ENCODE measurements around the gene SAMD8. TPM values are rescaled to one million over a fixed set of nuclear protein-coding genes. Genes with fewer than 3 reads are reported as not detected.
"Not testable (repeated sequence)": the region's sequence is repeated elsewhere in the genome, so short reads cannot be mapped to it uniquely, and the experiment has no call there.

Gene SAMD8
- total and polyA plus RNA-seq, 12 donors, result 5.7 to 48.7 (median 29.1) TPM

DNA sequence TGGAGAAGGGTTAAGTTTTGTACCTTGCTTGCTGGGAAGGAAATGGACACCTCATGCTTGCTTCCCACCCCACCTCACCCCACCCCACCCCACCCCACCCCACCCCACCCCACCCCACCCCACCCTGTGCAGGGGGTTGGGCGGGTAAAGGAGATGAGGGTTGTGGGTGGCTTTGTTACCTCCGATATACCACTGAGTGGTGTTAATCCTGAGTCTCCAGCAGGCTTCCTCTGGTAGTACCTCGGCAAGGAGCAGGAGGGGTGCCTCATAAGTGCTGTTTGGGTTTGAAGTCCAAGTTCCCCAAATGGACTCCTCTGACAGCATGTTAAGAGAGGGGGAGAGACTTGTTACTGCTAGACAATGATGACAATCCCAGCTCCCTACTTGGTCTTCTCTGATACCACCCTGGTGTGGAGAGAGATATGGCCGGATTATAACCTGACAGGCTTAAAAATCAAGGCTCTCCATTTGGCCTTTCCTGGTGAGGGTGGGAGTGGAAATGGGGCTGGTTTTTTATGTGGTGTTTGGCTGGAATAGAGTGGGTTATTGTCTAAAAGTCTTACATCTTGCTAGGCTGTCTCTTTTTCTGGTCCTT, 11.7 kb downstream of the SAMD8 start:
- intact Hi-C loops (cut with DNase I), result no loop called here
- TF ChIP-seq, protein P1, sequence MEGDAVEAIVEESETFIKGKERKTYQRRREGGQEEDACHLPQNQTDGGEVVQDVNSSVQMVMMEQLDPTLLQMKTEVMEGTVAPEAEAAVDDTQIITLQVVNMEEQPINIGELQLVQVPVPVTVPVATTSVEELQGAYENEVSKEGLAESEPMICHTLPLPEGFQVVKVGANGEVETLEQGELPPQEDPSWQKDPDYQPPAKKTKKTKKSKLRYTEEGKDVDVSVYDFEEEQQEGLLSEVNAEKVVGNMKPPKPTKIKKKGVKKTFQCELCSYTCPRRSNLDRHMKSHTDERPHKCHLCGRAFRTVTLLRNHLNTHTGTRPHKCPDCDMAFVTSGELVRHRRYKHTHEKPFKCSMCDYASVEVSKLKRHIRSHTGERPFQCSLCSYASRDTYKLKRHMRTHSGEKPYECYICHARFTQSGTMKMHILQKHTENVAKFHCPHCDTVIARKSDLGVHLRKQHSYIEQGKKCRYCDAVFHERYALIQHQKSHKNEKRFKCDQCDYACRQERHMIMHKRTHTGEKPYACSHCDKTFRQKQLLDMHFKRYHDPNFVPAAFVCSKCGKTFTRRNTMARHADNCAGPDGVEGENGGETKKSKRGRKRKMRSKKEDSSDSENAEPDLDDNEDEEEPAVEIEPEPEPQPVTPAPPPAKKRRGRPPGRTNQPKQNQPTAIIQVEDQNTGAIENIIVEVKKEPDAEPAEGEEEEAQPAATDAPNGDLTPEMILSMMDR (IDR thresholded peaks at IDR 0.05), result no peak
- TF ChIP-seq POLR2A (IDR thresholded peaks at IDR 0.05), result no peak
- WGBS, 4 donors, result 84 to 92% (median 88%) methylated on average over 4 of the region's 4 CpGs
- Histone ChIP-seq H3K4me1 (replicated peaks in 1 of 2) (peaks cover 10 to 34% of the 10 kb centered on the region in 2 donors), H3K36me3 (replicated peaks in 1 of 2) (peaks cover 0 to 8% of the 10 kb centered on the region in 2 donors), H3K27me3 (no peaks in the 10 kb centered on the region), H3K9me3 (replicated peaks in 1 of 3) (no peaks in the 10 kb centered on the region), H3K4me3 (no peak overlapping the region), H3K27ac (no peak overlapping the region)
- DNase-seq, result no peak

DNA sequence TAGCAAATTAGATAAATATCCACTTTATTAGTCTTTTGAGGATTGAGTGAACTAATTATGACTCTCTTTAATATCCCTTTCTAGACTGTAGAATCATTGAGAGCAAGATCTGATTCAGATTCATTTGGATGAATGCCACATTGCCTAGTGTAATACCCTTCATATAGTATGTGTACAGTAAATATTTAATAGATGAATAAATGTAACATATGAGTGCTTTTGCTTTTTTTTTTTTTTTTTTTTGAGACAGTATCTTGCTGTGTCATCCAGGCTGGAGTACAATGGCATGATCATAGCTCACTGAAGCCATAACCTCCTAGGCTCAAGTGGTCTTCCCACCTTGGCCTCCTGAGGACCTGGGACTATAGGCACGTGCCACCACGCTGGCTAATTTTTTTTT, 14.8 kb downstream of the SAMD8 start:
- H3K4me1 ChIP-seq (replicated peaks in 1 of 2), result peaks cover 4 to 19% of the 10 kb centered on the region in 2 donors
- no peaks in the 10 kb centered on the region for H3K27me3 ChIP-seq
- no peaks in the 10 kb centered on the region for H3K9me3 ChIP-seq (replicated peaks in 1 of 3)
- intact Hi-C loops (cut with DNase I), result no loop called here
- TF ChIP-seq POLR2A (IDR thresholded peaks at IDR 0.05), result no peak
- TF ChIP-seq, protein P1 (IDR thresholded peaks at IDR 0.05), result no peak
- no peak overlapping the region for H3K27ac ChIP-seq
- peaks cover 0 to 8% of the 10 kb centered on the region in 2 donors for H3K36me3 ChIP-seq (replicated peaks in 1 of 2)
- WGBS, 4 donors, result 93 to 100% (median 95%) methylated on average over 2 of the region's 2 CpGs
- no peak overlapping the region for H3K4me3 ChIP-seq
- DNase-seq, result no peak

DNA sequence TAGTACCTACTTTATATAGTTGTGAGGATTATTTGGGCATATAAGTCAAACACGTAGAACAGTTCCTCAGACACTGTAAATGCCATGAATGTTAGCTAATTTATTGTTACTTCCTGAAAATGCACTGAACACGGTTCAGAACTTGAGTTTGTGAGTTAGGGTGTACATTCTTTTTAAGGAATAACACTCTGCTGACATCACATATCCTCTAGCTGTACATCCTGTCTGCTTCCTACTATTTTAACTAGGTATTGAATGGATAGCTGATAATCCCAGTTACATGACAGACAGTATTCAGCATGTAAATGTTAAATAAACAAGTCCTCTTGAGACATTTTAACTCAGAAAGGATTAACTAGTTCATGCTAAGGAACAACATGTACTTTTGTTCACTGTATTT, 16.0 kb downstream of the SAMD8 start:
- DNase-seq, result no peak
- Histone ChIP-seq H3K27me3 (no peaks in the 10 kb centered on the region), H3K4me1 (replicated peaks in 1 of 2) (peaks cover 0 to 19% of the 10 kb centered on the region in 2 donors), H3K27ac (peak overlapping the region in 2 of 5 donors; percentile 16 to 51), H3K4me3 (no peak overlapping the region), H3K36me3 (replicated peaks in 1 of 2) (peaks cover 0 to 8% of the 10 kb centered on the region in 2 donors), H3K9me3 (replicated peaks in 1 of 3) (no peaks in the 10 kb centered on the region)
- TF ChIP-seq, protein P1 (IDR thresholded peaks at IDR 0.05), result no peak
- no peak for TF ChIP-seq POLR2A (IDR thresholded peaks at IDR 0.05)
- WGBS, 4 donors, result 48 to 61% (median 58%) methylated on average over 2 of the region's 2 CpGs
- intact Hi-C loops (cut with DNase I), result no loop called here

DNA sequence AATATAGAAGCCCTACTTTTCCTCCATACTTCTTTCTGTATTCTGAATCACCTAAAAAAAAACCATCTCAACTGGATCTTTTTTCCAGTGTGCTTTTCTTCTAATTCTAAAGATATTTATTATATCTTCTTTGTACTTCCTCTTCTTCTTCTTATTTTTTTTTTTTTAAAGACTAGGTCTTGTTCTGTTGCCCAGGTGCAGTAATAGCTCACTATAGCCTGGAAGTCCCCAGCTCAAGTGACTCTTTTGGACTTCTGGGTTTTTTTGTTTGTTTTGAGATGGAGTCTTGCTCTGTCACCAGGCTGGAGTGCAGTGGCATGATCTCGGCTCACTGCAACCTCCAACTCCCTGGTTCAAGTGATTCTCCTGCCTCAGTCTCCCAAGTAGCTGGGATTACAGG, 17.5 kb downstream of the SAMD8 start:
- H3K9me3 ChIP-seq (replicated peaks in 1 of 3); DNase-seq; H3K27me3 ChIP-seq; H3K36me3 ChIP-seq (replicated peaks in 1 of 2); intact Hi-C loops (cut with DNase I); H3K4me3 ChIP-seq; H3K27ac ChIP-seq: not testable (repeated sequence)
- peaks cover 0 to 22% of the 10 kb centered on the region in 2 donors for H3K4me1 ChIP-seq (replicated peaks in 1 of 2)
- WGBS, 4 donors, result 94 to 100% (median 97%) methylated on average over 1 of the region's 1 CpG

DNA sequence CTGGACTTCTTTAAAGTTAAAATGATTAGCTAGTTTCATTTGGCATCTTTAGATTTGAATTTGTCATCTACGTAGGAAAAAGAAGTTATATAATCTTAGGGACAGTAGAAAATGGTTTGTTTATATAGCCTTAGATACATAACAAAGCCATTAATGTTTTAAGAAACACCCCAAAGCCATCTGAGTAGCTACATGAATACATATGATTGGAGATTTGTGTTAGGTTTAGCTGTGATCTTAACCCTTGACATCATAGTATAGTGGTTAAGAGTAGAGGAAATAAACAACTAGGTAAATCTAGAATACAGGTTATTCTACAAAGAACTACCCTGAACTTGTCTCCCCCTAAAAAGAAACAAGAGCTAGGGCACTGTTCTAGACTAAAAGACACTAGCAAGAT, 18.1 kb downstream of the SAMD8 start:
- no peak for TF ChIP-seq POLR2A (IDR thresholded peaks at IDR 0.05)
- TF ChIP-seq, protein P1 (IDR thresholded peaks at IDR 0.05), result no peak
- Histone ChIP-seq H3K36me3 (replicated peaks in 1 of 2) (peaks cover 0 to 2% of the 10 kb centered on the region in 2 donors), H3K4me1 (replicated peaks in 1 of 2) (peaks cover 0 to 22% of the 10 kb centered on the region in 2 donors), H3K4me3 (no peak overlapping the region), H3K9me3 (replicated peaks in 1 of 3) (no peaks in the 10 kb centered on the region), H3K27ac (no peak overlapping the region), H3K27me3 (no peaks in the 10 kb centered on the region)
- no peak for DNase-seq
- intact Hi-C loops (cut with DNase I), result no loop called here
- WGBS, 4 donors, result 74 to 86% (median 80%) methylated on average over 1 of the region's 1 CpG

DNA sequence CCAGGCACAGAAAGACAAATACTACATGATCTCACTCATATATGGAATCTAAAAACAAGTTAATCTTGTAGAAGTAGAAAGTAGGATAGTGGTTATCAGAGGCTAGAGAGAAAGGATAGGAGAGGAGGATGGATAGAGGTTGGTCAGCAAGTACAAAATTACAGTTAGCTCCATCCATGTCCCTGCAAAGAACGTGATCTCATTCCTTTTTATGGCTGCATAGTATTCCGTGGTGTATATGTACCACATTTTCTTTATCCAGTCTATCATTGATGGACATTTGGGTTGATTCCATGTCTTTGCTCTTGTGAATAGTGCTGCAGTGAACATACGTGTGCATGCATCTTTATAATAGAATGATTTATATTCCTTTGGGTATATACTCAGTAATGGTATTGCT, 22.2 kb downstream of the SAMD8 start:
- H3K9me3 ChIP-seq (replicated peaks in 1 of 3); H3K27ac ChIP-seq; intact Hi-C loops (cut with DNase I); H3K4me3 ChIP-seq; DNase-seq; H3K27me3 ChIP-seq; H3K36me3 ChIP-seq (replicated peaks in 1 of 2): not testable (repeated sequence)
- H3K4me1 ChIP-seq (replicated peaks in 1 of 2), result peaks cover 6 to 34% of the 10 kb centered on the region in 2 donors
- 82 to 99% (median 90%) methylated on average over 3 of the region's 3 CpGs for WGBS, 4 donors
